Fibroblast of lung (primary cell): ENCODE data around the gene ART4. TPM values are rescaled to one million over a fixed set of nuclear protein-coding genes. Genes with fewer than 3 reads are reported as not detected.
A peak's percentile ranks its signal among the peaks of the same experiment; 100 is the strongest.

ENCODE experiments used
- DNase-seq, 2 donors: peaks; one replicate each; pipeline versions ENCODE4 v3.0.0 to v3.0.0-alpha.2; 2010; ENCODE audit warnings: low read depth in 2 of 2
- H2AFZ ChIP-seq: 2 replicates; pipeline ENCODE4 v1.5.1; 2012; ENCODE audit warnings: low read length, control low read depth, inconsistent platforms
- H3K27ac ChIP-seq: 2 replicates; pipeline ENCODE4 v1.5.1; 2011; ENCODE audit warnings: low read length, control low read depth; ENCODE audit not compliant: insufficient read depth
- H3K27me3 ChIP-seq: 2 replicates; pipeline ENCODE4 v1.5.1; 2011; ENCODE audit warnings: mild to moderate bottlenecking, low read length; ENCODE audit not compliant: control insufficient read depth, insufficient read depth
- H3K36me3 ChIP-seq: 2 replicates; pipeline ENCODE4 v1.5.1; 2011; ENCODE audit warnings: low read length; ENCODE audit not compliant: control insufficient read depth, insufficient read depth
- H3K4me1 ChIP-seq: 2 replicates; pipeline ENCODE4 v1.5.1; 2011; ENCODE audit warnings: low read length; ENCODE audit not compliant: control insufficient read depth, insufficient read depth; ENCODE audit errors: extremely low read depth
- H3K4me2 ChIP-seq: 2 replicates; pipeline ENCODE4 v1.5.1; 2011; ENCODE audit warnings: low read length, control low read depth; ENCODE audit not compliant: insufficient read depth; ENCODE audit errors: extremely low read depth
- H3K4me3 ChIP-seq, 4 experiments: fragments of 200-600 bp in 1 of 4; sonication (generic) in 1 of 4; replicated peaks in 1 of 4; 2 replicates each; pipeline ENCODE4 v1.5.1; 2011 to 2016; ENCODE audit warnings: low read length in 4 of 4, low read depth in 3 of 4, mild to moderate bottlenecking in 3 of 4, control low read depth in 2 of 4, inconsistent platforms in 1 of 4, mixed read lengths in 1 of 4; ENCODE audit not compliant: insufficient read depth in 1 of 4; ENCODE audit errors: control extremely low read depth in 1 of 4
- H3K79me2 ChIP-seq: 2 replicates; pipeline ENCODE4 v1.5.1; 2012; ENCODE audit warnings: mild to moderate bottlenecking, low read length, inconsistent platforms; ENCODE audit not compliant: control insufficient read depth, insufficient read depth
- H3K9ac ChIP-seq: 2 replicates; pipeline ENCODE4 v1.5.1; 2011; ENCODE audit warnings: mild to moderate bottlenecking, low read length, control low read depth; ENCODE audit not compliant: insufficient read depth
- H3K9me3 ChIP-seq: 2 replicates; pipeline ENCODE4 v1.5.1; 2012; ENCODE audit warnings: low read depth, low read length; ENCODE audit not compliant: control insufficient read depth, insufficient read depth
- H4K20me1 ChIP-seq: 2 replicates; pipeline ENCODE4 v1.5.1; 2011; ENCODE audit warnings: low read length; ENCODE audit not compliant: control insufficient read depth, insufficient read depth; ENCODE audit errors: extremely low read depth
- EZH2 ChIP-seq: IDR thresholded peaks from 2 replicates; pipeline ENCODE4 v1.5.1; 2012; ENCODE audit warnings: low read length, control low read depth, mild to moderate bottlenecking; ENCODE audit errors: missing control alignments
- polyA plus RNA-seq, 2 donors: library from polyadenylated mRNA; depleted of rRNA in 1 of 2; stranded (reverse) in 1 of 2; unstranded in 1 of 2; fragments of >200 nt; gene quantifications; 2 replicates each; pipeline ENCODE4 v1.2.1, GENCODE V29; 2011 to 2012; ENCODE audit warnings: missing spikeins in 1 of 2
- total RNA-seq: library from RNA; depleted of rRNA; stranded (reverse); fragments of >200 nt; gene quantifications from 2 replicates; pipeline ENCODE4 v1.2.1, GENCODE V29; 2014
- TF ChIP-seq, protein P1 (sequence below), 2 donors: IDR thresholded peaks in 1 of 2; conservative IDR thresholded peaks in 1 of 2; 1 replicate in 1 of 2; 2 replicates in 1 of 2; pipeline ENCODE4 v1.5.1; 2011 to 2012; ENCODE audit warnings: low read length in 2 of 2, control low read depth in 1 of 2, inconsistent platforms in 1 of 2, low read depth in 1 of 2, mild to moderate bottlenecking in 1 of 2

ART4 gene
- total and polyA plus RNA-seq, 2 donors (not counting 1 experiment from before 2014, with no cell fraction given), result not detected

- H2AFZ ChIP-seq, result no peak overlapping the region
- peak overlapping the region; percentile 90 for H3K9ac ChIP-seq
These were observed 67.7 kb downstream of the ART4 start for GRCh38 chr12:14775636-14775980.

More at GRCh38 chr12:14775636-14775980, 67.7 kb downstream of the ART4 start:
- Histone ChIP-seq H3K4me1 (peaks cover 12% of the 10 kb centered on the region), H4K20me1 (no peaks in the 10 kb centered on the region), H3K4me2 (peak overlapping the region; percentile 90), H3K9me3 (no peaks in the 10 kb centered on the region), H3K79me2 (peaks cover 16% of the 10 kb centered on the region), H3K27me3 (no peaks in the 10 kb centered on the region), H3K4me3 (peak overlapping the region; percentile 61 to 89 (median 79)), H3K27ac (peak overlapping the region; percentile 97), H3K36me3 (no peaks in the 10 kb centered on the region)
- TF ChIP-seq EZH2, result no peak
- TF ChIP-seq, protein P1, sequence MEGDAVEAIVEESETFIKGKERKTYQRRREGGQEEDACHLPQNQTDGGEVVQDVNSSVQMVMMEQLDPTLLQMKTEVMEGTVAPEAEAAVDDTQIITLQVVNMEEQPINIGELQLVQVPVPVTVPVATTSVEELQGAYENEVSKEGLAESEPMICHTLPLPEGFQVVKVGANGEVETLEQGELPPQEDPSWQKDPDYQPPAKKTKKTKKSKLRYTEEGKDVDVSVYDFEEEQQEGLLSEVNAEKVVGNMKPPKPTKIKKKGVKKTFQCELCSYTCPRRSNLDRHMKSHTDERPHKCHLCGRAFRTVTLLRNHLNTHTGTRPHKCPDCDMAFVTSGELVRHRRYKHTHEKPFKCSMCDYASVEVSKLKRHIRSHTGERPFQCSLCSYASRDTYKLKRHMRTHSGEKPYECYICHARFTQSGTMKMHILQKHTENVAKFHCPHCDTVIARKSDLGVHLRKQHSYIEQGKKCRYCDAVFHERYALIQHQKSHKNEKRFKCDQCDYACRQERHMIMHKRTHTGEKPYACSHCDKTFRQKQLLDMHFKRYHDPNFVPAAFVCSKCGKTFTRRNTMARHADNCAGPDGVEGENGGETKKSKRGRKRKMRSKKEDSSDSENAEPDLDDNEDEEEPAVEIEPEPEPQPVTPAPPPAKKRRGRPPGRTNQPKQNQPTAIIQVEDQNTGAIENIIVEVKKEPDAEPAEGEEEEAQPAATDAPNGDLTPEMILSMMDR (conservative IDR thresholded peaks at IDR 0.05 in 1 of 2, IDR thresholded peaks at IDR 0.05 in 1 of 2; ENCODE audit: low read depth in 1 of 2, low read length in 2 of 2), result no peak
- DNase-seq, result peak; percentile 37 to 84

Other genes starting within 250 kb of the ART4 start
- gene GUCY2C, start 146.9 kb downstream of the ART4 start, total RNA-seq, result not detected in 2 replicates
- gene GUCY2C, start 146.9 kb downstream of the ART4 start, polyA plus RNA-seq, result 0.02 TPM in 1 of 2 replicates, not detected in the other
- gene WBP11, start 40.0 kb downstream of the ART4 start, total RNA-seq, result 8.0 and 10.6 TPM in 2 replicates
- gene WBP11, start 40.0 kb downstream of the ART4 start, polyA plus RNA-seq, result 17.5 and 27.4 TPM in 2 replicates
- 1.0 and 1.5 TPM in 2 replicates for gene C12orf60, start 39.9 kb downstream of the ART4 start, total RNA-seq
- gene C12orf60, start 39.9 kb downstream of the ART4 start, polyA plus RNA-seq, result 1.1 TPM in 2 replicates
- gene SMCO3, start 29.3 kb downstream of the ART4 start, total RNA-seq, result 0.17 TPM in 1 of 2 replicates, not detected in the other
- gene SMCO3, start 29.3 kb downstream of the ART4 start, polyA plus RNA-seq, result 0.16 TPM in 1 of 2 replicates, not detected in the other
- gene MGP, start 42.3 kb upstream of the ART4 start, total RNA-seq, result 2.0 and 38.0 TPM in 2 replicates
- gene MGP, start 42.3 kb upstream of the ART4 start, polyA plus RNA-seq, result 9.5 and 15.9 TPM in 2 replicates
- gene ERP27, start 95.0 kb upstream of the ART4 start, total RNA-seq, result 0.17 TPM in 1 of 2 replicates, not detected in the other
- 0.10 TPM in 1 of 2 replicates, not detected in the other for gene ERP27, start 95.0 kb upstream of the ART4 start, polyA plus RNA-seq
- 5.9 and 8.3 TPM in 2 replicates for gene ARHGDIB, start 118.1 kb upstream of the ART4 start, total RNA-seq
- gene ARHGDIB, start 118.1 kb upstream of the ART4 start, polyA plus RNA-seq, result 40.3 and 43.7 TPM in 2 replicates
- not detected in 2 replicates for gene PDE6H, start 129.5 kb upstream of the ART4 start, total RNA-seq
- not detected in 2 replicates for gene PDE6H, start 129.5 kb upstream of the ART4 start, polyA plus RNA-seq